Breast epithelium (tissue), 4 donors: ENCODE results near the gene CPTP. TPM values are rescaled to one million over a fixed set of nuclear protein-coding genes. Genes with fewer than 3 reads are reported as not detected.

Experiments
- DNase-seq, 2 donors: peaks; one replicate each; pipeline ENCODE4 v3.0.0-alpha.2; 2019; ENCODE audit warnings: low spot score in 2 of 2
- H3K27ac ChIP-seq, 2 donors: fragments of 200-600 bp; sonication (generic) in 1 of 2; one replicate each; pipeline ENCODE4 v1.5.1; 2016 to 2019; ENCODE audit warnings: mild to moderate bottlenecking in 1 of 2
- H3K27me3 ChIP-seq, 2 donors: fragments of 200-600 bp; sonication (generic) in 1 of 2; one replicate each; pipeline versions ENCODE4 v1.5.1 to v1.6.0; 2017 to 2019; ENCODE audit warnings: control low read depth in 1 of 2, mild to moderate bottlenecking in 1 of 2
- H3K36me3 ChIP-seq: fragments of 200-600 bp; one replicate; pipeline ENCODE4 v1.5.1; 2019
- H3K4me1 ChIP-seq, 2 donors: fragments of 200-600 bp; sonication (generic); one replicate each; pipeline ENCODE4 v1.5.1; 2016 to 2019; ENCODE audit warnings: control low read depth in 1 of 2
- H3K4me3 ChIP-seq, 3 donors: fragments of 200-600 bp; sonication (generic); 1 replicate in 2 of 3; 2 replicates in 1 of 3; pipeline ENCODE4 v1.5.1; 2016 to 2019; ENCODE audit warnings: mild to moderate bottlenecking in 3 of 3, moderate library complexity in 2 of 3
- H3K9me3 ChIP-seq, 2 donors: fragments of 200-600 bp; sonication (generic) in 1 of 2; one replicate each; pipeline ENCODE4 v1.5.1; 2016 to 2019; ENCODE audit warnings: control low read depth in 1 of 2
- POLR2A ChIP-seq: fragments of 450-650 bp; IDR thresholded peaks from one replicate; pipeline ENCODE4 v1.6.1; 2016; ENCODE audit warnings: antibody characterized with exemption, mild to moderate bottlenecking, moderate library complexity
- POLR2AphosphoS5 ChIP-seq, 3 donors: sonication (generic); formaldehyde crosslinking; IDR thresholded peaks; one replicate each; pipeline ENCODE4 v1.6.1; 2017; ENCODE audit warnings: antibody characterized with exemption in 3 of 3
- intact Hi-C: fragments of 100-400 bp; cut with DNase I; formaldehyde crosslinking; loops from one replicate; pipeline ENCODE4 v1.15.1; 2023; ENCODE audit warnings: low total_unique reads
- total RNA-seq, 3 donors: library from RNA; depleted of rRNA; stranded (reverse); fragments of >200 nt; gene quantifications; one replicate each; pipeline ENCODE4 v1.1.0, GENCODE V29; 2016
- TF ChIP-seq, protein P1 (sequence below), 3 donors: fragments of 450-650 bp; IDR thresholded peaks; one replicate each; pipeline ENCODE4 v1.5.1; 2016 to 2017; ENCODE audit warnings: antibody characterized with exemption in 3 of 3, mild to moderate bottlenecking in 3 of 3, moderate library complexity in 3 of 3

The CPTP gene
- total RNA-seq, 3 donors from 2014 or later, result 9.0 to 16.4 (median 13.4) TPM

DNA sequence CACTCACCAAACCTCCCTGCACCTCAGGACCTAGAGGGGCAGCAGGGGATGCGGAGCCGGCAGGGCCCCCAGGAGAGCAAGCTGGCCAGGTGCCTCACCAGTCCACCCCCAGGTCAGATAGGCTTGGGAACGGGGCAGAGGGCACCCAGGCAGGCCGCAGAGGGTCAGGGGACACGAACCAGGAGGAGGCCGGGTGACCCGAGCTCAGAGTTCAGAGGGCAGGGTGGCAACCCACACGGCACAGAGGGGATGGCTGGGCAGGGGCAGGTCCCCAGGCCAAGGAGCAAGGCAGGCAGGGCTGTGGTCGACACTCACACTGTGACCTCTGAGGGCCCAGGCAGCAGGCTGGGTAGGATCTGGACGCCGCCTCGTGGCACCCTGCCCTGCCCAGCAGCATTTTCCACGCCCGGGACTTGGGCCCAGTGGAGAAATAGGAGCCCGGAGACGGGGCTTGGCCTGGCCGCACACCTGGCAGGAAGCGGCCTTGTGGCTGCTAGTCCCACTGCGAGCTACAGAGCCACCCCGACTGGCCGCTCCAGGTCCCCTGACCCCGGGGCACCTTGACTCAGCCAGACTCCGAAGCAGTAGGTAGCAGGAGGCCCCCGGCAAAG, 19.3 kb downstream of the CPTP start:
- Histone ChIP-seq H3K27me3 (no peaks in the 10 kb centered on the region), H3K4me1 (peaks cover 9 to 26% of the 10 kb centered on the region in 2 donors), H3K4me3 (no peak overlapping the region), H3K36me3 (no peaks in the 10 kb centered on the region), H3K9me3 (no peaks in the 10 kb centered on the region), H3K27ac (peak overlapping the region; percentile 66 to 68)
- TF ChIP-seq POLR2AphosphoS5 (IDR thresholded peaks at IDR 0.05) (no peak), POLR2A (no peak)
- TF ChIP-seq, protein P1, sequence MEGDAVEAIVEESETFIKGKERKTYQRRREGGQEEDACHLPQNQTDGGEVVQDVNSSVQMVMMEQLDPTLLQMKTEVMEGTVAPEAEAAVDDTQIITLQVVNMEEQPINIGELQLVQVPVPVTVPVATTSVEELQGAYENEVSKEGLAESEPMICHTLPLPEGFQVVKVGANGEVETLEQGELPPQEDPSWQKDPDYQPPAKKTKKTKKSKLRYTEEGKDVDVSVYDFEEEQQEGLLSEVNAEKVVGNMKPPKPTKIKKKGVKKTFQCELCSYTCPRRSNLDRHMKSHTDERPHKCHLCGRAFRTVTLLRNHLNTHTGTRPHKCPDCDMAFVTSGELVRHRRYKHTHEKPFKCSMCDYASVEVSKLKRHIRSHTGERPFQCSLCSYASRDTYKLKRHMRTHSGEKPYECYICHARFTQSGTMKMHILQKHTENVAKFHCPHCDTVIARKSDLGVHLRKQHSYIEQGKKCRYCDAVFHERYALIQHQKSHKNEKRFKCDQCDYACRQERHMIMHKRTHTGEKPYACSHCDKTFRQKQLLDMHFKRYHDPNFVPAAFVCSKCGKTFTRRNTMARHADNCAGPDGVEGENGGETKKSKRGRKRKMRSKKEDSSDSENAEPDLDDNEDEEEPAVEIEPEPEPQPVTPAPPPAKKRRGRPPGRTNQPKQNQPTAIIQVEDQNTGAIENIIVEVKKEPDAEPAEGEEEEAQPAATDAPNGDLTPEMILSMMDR (IDR thresholded peaks at IDR 0.05), result no peak
- DNase-seq, result no peak
- intact Hi-C loops, result no loop called here

DNA sequence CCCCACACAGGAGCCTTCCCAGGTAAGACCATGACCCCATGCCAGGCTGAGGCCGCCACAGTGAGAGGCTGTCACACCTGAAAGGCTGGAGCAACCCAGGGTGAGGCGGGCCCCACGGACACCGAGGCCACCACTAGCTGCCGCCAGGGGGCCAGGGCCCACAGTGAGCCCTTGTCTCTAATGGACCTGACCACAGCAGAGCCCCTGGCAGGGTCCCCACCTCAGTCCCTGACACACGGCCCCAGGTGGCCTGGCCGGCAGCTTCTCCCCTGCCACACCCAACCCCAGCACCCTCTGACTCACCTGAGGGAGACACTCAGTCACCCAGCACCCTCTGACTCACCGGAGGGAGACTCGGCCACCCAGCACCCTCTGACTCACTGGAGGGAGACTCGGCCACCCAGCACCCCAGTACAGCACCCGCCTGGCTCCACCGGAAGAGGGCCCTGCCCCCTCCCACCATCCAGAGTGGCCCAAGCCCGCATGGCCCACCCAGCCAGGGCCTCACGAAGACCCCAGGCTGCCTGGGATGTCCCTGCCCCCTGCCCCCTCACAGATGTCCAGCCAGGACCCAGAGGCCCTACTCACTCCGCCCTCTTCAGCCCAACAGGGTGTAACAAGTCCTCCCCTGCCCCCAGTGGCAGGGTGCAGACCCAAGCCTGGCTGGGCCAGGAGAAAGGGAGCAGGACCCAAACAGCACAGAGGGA, 20.2 kb downstream of the CPTP start:
- Histone ChIP-seq H3K4me3 (no peak overlapping the region), H3K27ac (peak overlapping the region; percentile 66 to 68), H3K9me3 (no peaks in the 10 kb centered on the region), H3K4me1 (peaks cover 9 to 26% of the 10 kb centered on the region in 2 donors), H3K36me3 (no peaks in the 10 kb centered on the region), H3K27me3 (no peaks in the 10 kb centered on the region)
- intact Hi-C loops, result no loop called here
- TF ChIP-seq, protein P1 (IDR thresholded peaks at IDR 0.05), result peak in 2 of 3 donors; percentile 26 to 39
- no peak for TF ChIP-seq POLR2A
- DNase-seq, result no peak

DNA sequence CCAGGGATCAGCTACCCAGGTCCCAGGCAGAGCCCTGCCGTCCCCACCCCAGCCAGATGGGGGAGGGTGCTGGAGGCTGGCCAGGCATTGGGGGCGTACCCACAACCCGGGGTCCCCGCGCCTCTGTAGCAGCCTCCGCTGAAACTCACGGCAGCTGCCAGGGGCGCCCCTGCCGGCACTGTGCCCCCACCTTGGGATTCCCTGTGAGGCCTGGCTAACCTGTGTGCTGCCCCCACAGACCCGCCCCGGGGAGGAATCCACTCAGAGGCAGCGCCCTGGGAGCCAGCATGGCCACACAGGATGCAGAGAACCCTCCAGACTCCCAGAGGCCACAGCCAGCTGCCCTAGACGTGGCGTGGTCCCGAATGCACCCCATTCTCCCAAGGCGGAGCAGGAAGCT, 20.8 kb downstream of the CPTP start:
- DNase-seq, result no peak
- Histone ChIP-seq H3K27ac (peak overlapping the region in 1 of 2 donors; percentile 33), H3K4me1 (peaks cover 9 to 26% of the 10 kb centered on the region in 2 donors), H3K9me3 (no peaks in the 10 kb centered on the region), H3K36me3 (no peaks in the 10 kb centered on the region), H3K4me3 (no peak overlapping the region), H3K27me3 (no peaks in the 10 kb centered on the region)
- no peak for TF ChIP-seq POLR2AphosphoS5 (IDR thresholded peaks at IDR 0.05)
- no peak for TF ChIP-seq POLR2A
- TF ChIP-seq, protein P1 (IDR thresholded peaks at IDR 0.05), result no peak
- intact Hi-C loops, result no loop called here

DNA sequence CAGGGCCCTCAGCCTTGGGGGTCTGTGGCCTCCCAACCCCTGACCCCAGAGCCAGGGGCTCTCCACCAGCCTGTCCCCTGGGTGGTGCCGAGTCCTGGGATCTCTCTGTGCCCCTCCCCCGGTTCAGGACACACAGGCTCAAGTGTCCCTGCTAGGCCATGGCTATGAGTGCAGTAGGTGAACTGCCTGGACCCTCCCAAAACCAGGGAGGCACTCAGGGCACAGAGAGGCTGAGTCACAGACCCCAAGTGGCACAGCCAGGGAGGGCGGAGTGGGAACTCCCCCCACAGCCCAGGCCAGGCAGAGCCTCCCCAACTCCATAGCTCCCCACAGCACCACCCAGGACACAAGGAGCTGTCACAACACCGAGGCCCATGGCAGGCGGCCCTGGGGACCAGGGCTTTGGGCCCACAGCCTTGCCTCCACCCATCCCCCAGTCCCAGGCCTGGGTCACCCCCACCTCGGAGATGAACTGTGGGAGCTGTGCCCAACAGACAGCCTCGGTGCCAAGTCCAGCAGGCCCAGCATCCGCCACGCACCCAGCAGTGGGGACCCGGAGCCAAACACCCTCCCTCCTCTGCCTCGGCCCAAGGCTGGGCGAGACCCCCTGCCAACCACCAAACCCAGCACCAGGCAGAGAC, 21.4 kb downstream of the CPTP start:
- intact Hi-C loops, result no loop called here
- Histone ChIP-seq H3K27ac (no peak overlapping the region), H3K27me3 (no peaks in the 10 kb centered on the region), H3K4me1 (peaks cover 9 to 26% of the 10 kb centered on the region in 2 donors), H3K36me3 (no peaks in the 10 kb centered on the region), H3K9me3 (no peaks in the 10 kb centered on the region), H3K4me3 (peak overlapping the region in 1 of 3 donors; percentile 99)
- DNase-seq, result no peak
- TF ChIP-seq POLR2AphosphoS5 (IDR thresholded peaks at IDR 0.05) (no peak), POLR2A (no peak)
- TF ChIP-seq, protein P1 (IDR thresholded peaks at IDR 0.05), result no peak

DNA sequence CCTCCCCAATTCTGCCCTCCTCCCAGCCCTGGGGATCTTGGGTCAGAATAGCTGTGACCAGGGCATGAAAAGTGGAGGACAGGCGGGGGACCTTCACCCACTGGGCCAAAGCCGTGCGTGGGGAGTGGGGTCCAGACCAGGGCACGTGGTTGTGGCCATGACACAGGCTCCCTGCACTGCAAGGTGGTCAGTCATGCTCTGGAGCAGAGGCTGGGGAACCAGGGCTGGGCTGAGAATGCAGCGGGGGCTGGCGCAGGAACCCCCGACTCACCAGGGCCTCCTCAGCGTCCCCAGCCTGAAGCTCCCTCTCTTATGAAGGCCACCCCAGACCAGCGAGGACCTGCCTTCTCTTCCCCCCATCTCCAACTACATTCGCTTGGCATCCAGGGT, 21.9 kb downstream of the CPTP start:
- Histone ChIP-seq H3K27ac (no peak overlapping the region), H3K9me3 (no peaks in the 10 kb centered on the region), H3K36me3 (no peaks in the 10 kb centered on the region), H3K27me3 (no peaks in the 10 kb centered on the region), H3K4me1 (peaks cover 9 to 26% of the 10 kb centered on the region in 2 donors), H3K4me3 (peak overlapping the region in 1 of 3 donors; percentile 99)
- no peak for DNase-seq
- TF ChIP-seq POLR2AphosphoS5 (IDR thresholded peaks at IDR 0.05) (no peak), POLR2A (no peak)
- TF ChIP-seq, protein P1 (IDR thresholded peaks at IDR 0.05), result no peak
- intact Hi-C loops, result no loop called here
